Fibroblast of lung (primary cell): ENCODE results near the gene RBM15B. TPM values are rescaled to one million over a fixed set of nuclear protein-coding genes. Genes with fewer than 3 reads are reported as not detected.

Experiments used
- DNase-seq, 2 donors: peaks; one replicate each; pipeline versions ENCODE4 v3.0.0 to v3.0.0-alpha.2; 2010; ENCODE audit warnings: low read depth in 2 of 2
- H2AFZ ChIP-seq: 2 replicates; pipeline ENCODE4 v1.5.1; 2012; ENCODE audit warnings: low read length, control low read depth, inconsistent platforms
- H3K27ac ChIP-seq: 2 replicates; pipeline ENCODE4 v1.5.1; 2011; ENCODE audit warnings: low read length, control low read depth; ENCODE audit not compliant: insufficient read depth
- H3K27me3 ChIP-seq: 2 replicates; pipeline ENCODE4 v1.5.1; 2011; ENCODE audit warnings: mild to moderate bottlenecking, low read length; ENCODE audit not compliant: control insufficient read depth, insufficient read depth
- H3K36me3 ChIP-seq: 2 replicates; pipeline ENCODE4 v1.5.1; 2011; ENCODE audit warnings: low read length; ENCODE audit not compliant: control insufficient read depth, insufficient read depth
- H3K4me1 ChIP-seq: 2 replicates; pipeline ENCODE4 v1.5.1; 2011; ENCODE audit warnings: low read length; ENCODE audit not compliant: control insufficient read depth, insufficient read depth; ENCODE audit errors: extremely low read depth
- H3K4me2 ChIP-seq: 2 replicates; pipeline ENCODE4 v1.5.1; 2011; ENCODE audit warnings: low read length, control low read depth; ENCODE audit not compliant: insufficient read depth; ENCODE audit errors: extremely low read depth
- H3K4me3 ChIP-seq, 4 experiments: fragments of 200-600 bp in 1 of 4; sonication (generic) in 1 of 4; replicated peaks in 1 of 4; 2 replicates each; pipeline ENCODE4 v1.5.1; 2011 to 2016; ENCODE audit warnings: low read length in 4 of 4, low read depth in 3 of 4, mild to moderate bottlenecking in 3 of 4, control low read depth in 2 of 4, inconsistent platforms in 1 of 4, mixed read lengths in 1 of 4; ENCODE audit not compliant: insufficient read depth in 1 of 4; ENCODE audit errors: control extremely low read depth in 1 of 4
- H3K79me2 ChIP-seq: 2 replicates; pipeline ENCODE4 v1.5.1; 2012; ENCODE audit warnings: mild to moderate bottlenecking, low read length, inconsistent platforms; ENCODE audit not compliant: control insufficient read depth, insufficient read depth
- H3K9ac ChIP-seq: 2 replicates; pipeline ENCODE4 v1.5.1; 2011; ENCODE audit warnings: mild to moderate bottlenecking, low read length, control low read depth; ENCODE audit not compliant: insufficient read depth
- H3K9me3 ChIP-seq: 2 replicates; pipeline ENCODE4 v1.5.1; 2012; ENCODE audit warnings: low read depth, low read length; ENCODE audit not compliant: control insufficient read depth, insufficient read depth
- H4K20me1 ChIP-seq: 2 replicates; pipeline ENCODE4 v1.5.1; 2011; ENCODE audit warnings: low read length; ENCODE audit not compliant: control insufficient read depth, insufficient read depth; ENCODE audit errors: extremely low read depth
- EZH2 ChIP-seq: IDR thresholded peaks from 2 replicates; pipeline ENCODE4 v1.5.1; 2012; ENCODE audit warnings: low read length, control low read depth, mild to moderate bottlenecking; ENCODE audit errors: missing control alignments
- polyA plus RNA-seq, 2 donors: library from polyadenylated mRNA; depleted of rRNA in 1 of 2; stranded (reverse) in 1 of 2; unstranded in 1 of 2; fragments of >200 nt; gene quantifications; 2 replicates each; pipeline ENCODE4 v1.2.1, GENCODE V29; 2011 to 2012; ENCODE audit warnings: missing spikeins in 1 of 2
- total RNA-seq: library from RNA; depleted of rRNA; stranded (reverse); fragments of >200 nt; gene quantifications from 2 replicates; pipeline ENCODE4 v1.2.1, GENCODE V29; 2014
- TF ChIP-seq, protein P1 (sequence below), 2 donors: IDR thresholded peaks in 1 of 2; conservative IDR thresholded peaks in 1 of 2; 1 replicate in 1 of 2; 2 replicates in 1 of 2; pipeline ENCODE4 v1.5.1; 2011 to 2012; ENCODE audit warnings: low read length in 2 of 2, control low read depth in 1 of 2, inconsistent platforms in 1 of 2, low read depth in 1 of 2, mild to moderate bottlenecking in 1 of 2

RBM15B gene
- total and polyA plus RNA-seq, 2 donors (not counting 1 experiment from before 2014, with no cell fraction given): 14.7 to 29.9 TPM

DNA sequence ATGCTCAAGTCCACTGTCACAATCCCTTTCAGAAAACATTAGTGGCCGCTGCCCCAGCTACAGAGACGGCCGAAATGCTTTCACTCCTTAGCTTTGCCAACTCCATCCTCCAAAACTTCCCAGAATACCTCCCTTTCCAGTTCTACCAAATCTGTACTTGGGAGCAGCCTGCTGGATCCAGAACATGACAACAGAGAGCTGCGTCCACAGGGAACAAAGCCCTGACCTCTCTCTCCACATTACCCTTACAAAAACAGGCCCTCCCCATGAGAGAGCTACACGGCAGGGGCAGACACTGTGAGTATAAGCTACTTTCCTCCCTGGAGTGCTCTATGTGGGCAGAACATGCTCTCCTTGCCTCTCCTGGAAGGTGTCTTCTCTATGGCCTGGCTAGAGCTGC lies 6.3 kb downstream of the RBM15B start:
- Histone ChIP-seq H3K27me3 (no peaks in the 10 kb centered on the region), H3K4me1 (peaks cover 3% of the 10 kb centered on the region), H3K79me2 (peaks cover 34% of the 10 kb centered on the region), H3K27ac (no peak overlapping the region), H4K20me1 (no peaks in the 10 kb centered on the region), H3K9me3 (no peaks in the 10 kb centered on the region), H3K4me2 (no peak overlapping the region), H3K9ac (no peak overlapping the region), H3K36me3 (peaks cover 22% of the 10 kb centered on the region), H3K4me3 (no peak overlapping the region), H2AFZ (no peak overlapping the region)
- TF ChIP-seq, protein P1, sequence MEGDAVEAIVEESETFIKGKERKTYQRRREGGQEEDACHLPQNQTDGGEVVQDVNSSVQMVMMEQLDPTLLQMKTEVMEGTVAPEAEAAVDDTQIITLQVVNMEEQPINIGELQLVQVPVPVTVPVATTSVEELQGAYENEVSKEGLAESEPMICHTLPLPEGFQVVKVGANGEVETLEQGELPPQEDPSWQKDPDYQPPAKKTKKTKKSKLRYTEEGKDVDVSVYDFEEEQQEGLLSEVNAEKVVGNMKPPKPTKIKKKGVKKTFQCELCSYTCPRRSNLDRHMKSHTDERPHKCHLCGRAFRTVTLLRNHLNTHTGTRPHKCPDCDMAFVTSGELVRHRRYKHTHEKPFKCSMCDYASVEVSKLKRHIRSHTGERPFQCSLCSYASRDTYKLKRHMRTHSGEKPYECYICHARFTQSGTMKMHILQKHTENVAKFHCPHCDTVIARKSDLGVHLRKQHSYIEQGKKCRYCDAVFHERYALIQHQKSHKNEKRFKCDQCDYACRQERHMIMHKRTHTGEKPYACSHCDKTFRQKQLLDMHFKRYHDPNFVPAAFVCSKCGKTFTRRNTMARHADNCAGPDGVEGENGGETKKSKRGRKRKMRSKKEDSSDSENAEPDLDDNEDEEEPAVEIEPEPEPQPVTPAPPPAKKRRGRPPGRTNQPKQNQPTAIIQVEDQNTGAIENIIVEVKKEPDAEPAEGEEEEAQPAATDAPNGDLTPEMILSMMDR (conservative IDR thresholded peaks at IDR 0.05 in 1 of 2, IDR thresholded peaks at IDR 0.05 in 1 of 2; ENCODE audit: low read depth in 1 of 2, low read length in 2 of 2): no peak
- no peak for TF ChIP-seq EZH2
- no peak for DNase-seq

DNA sequence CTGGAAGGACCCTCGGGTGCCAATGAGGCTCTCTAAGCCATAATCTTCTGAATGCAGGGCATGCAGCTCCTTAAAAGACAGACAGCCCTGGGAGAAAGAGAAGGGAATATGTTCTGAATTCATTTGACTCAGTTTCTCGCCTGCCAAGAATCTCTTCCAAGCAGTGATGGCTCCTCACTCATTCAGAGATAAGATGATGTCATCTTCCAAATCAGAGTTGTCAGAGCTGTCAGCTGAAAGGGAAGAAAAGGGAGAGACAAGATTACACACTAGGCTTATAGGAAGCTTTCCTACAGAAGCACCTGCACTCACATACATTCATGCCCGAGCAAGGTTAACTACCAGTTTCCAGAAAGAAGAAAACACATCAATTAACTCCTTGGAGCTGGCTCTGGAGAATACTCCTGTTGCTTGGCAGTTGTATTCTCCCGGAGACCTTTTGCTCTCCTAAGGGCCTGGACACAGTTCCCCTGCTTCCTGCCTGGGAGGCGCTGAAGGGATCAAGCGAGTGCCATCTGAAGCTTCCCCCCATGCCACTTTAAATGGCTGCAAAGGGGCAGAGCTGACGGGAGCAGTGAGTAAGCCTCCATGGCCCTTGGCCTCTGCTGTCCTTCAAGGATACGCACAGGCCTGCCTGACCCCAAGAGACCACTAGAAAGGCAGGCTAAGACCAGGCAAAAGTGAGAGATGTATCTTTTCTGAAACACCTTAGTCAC lies 7.7 kb downstream of the RBM15B start:
- DNase-seq: no peak
- H3K36me3 ChIP-seq: peaks cover 11% of the 10 kb centered on the region
- no peak overlapping the region for H3K4me2 ChIP-seq
- no peak overlapping the region for H2AFZ ChIP-seq
- H3K79me2 ChIP-seq: peaks cover 20% of the 10 kb centered on the region
- H3K9ac ChIP-seq: no peak overlapping the region
- no peaks in the 10 kb centered on the region for H3K9me3 ChIP-seq
- no peaks in the 10 kb centered on the region for H3K27me3 ChIP-seq
- no peak overlapping the region for H3K4me3 ChIP-seq
- no peak for TF ChIP-seq EZH2
- TF ChIP-seq, protein P1 (conservative IDR thresholded peaks at IDR 0.05 in 1 of 2, IDR thresholded peaks at IDR 0.05 in 1 of 2; ENCODE audit: low read depth in 1 of 2, low read length in 2 of 2): no peak
- no peak overlapping the region for H3K27ac ChIP-seq
- H3K4me1 ChIP-seq: no peaks in the 10 kb centered on the region
- no peaks in the 10 kb centered on the region for H4K20me1 ChIP-seq

DNA sequence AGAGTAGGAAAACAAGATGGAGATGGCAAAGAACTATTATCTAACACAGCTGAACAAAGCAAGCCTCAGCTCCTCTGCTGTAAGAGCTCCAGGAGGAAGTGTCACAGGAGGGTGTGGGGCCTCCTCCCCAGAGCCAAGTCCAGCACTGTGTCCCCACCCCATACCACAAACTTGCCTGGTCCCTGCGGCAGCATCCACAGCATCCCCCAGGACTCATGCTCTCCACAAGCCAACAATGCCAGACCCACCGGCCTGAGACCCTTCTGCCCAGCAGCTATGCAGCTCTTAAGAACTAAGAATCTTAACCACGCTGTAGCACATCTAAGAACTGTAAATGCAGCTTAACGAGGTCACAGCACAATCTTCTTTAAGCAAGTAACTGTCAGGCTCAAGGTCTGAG lies 9.1 kb downstream of the RBM15B start:
- no peak for DNase-seq
- H3K36me3 ChIP-seq: peaks cover 4% of the 10 kb centered on the region
- H3K4me2 ChIP-seq: no peak overlapping the region
- H3K4me3 ChIP-seq: no peak overlapping the region
- no peaks in the 10 kb centered on the region for H4K20me1 ChIP-seq
- no peaks in the 10 kb centered on the region for H3K4me1 ChIP-seq
- TF ChIP-seq, protein P1 (conservative IDR thresholded peaks at IDR 0.05 in 1 of 2, IDR thresholded peaks at IDR 0.05 in 1 of 2; ENCODE audit: low read depth in 1 of 2, low read length in 2 of 2): no peak
- no peak for TF ChIP-seq EZH2
- no peak overlapping the region for H3K27ac ChIP-seq
- H3K9ac ChIP-seq: no peak overlapping the region
- H3K79me2 ChIP-seq: peaks cover 6% of the 10 kb centered on the region
- H3K27me3 ChIP-seq: no peaks in the 10 kb centered on the region
- H3K9me3 ChIP-seq: no peaks in the 10 kb centered on the region
- H2AFZ ChIP-seq: no peak overlapping the region
